ENCODE data around the gene FBXO42.
"Not testable (repeated sequence)": the region's sequence is repeated elsewhere in the genome, so short reads cannot be mapped to it uniquely, and the experiment has no call there.

Gene FBXO42

DNA sequence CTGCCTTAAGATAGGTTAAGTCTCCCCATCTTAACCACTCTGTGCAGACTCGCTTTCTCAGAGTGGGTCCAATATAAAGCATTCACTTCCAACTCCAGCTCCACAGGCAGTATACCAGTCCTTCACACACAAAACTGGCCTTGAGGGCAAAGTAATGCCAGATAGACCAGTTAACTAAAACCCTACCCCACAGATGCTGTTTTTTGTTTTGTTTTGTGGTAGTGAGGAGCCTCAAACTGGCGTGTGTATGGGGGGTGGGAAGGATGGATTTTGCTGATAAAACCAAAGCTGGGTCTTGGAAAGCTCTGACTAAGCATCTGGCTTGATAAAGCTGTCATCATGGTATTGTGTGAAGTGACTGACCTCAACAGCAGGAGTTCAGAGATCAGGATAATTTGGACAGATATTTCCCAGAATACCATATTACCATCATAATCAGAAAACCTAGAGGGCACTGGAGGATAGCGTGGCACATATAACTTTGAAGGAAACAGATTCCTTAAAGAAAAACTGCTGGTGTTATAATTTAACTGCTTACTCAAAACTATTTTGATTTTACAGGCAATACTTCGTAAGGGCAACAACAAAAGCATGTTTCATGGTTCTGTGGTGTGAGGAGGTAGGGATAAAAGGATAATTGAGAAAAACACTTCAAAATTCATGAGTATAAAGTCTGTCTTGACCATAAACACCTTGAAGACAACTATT is 85.7 kb downstream of the FBXO42 start:
- DNase-seq (ENCODE audit: low read depth in 2 of 2): no peak

DNA sequence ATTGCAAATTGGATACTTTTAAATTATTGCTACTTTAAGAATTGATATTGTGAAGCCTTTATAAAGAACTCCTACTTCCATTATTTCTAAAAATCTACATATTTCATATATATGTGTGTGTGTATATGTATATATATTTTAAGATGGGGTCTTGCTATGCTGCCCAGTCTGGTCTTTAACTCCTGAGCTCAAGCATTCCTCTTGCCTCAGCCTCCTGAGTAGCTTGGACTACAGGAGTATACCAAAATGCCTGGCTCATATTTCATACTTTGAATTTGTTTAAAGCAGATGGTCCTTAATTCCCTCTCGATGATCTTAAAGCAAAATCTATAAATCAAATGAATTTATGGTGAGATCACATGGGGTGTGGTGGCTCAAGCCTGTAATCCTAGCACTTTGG is 90.2 kb downstream of the FBXO42 start:
- no peak for DNase-seq (ENCODE audit: low read depth in 2 of 2)

DNA sequence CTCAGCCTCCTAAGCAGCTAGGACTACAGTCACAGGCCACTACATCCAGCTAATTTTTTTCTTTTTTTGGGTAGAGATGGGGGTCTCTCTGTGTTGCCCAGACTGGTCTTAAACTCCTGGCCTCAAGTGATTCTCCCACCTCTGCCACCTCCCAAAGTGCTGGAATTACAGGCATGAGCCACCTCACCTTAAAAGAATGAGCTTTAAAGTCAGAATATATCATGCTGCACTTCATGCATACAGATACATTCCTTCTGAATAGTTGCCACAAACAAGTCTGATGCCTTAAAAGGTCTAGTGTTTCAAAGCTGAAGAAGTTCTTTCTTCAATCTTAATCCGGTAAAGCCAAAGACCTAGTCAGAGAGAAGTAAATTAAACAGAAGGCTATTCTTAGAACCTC is 91.5 kb downstream of the FBXO42 start:
- no peak for DNase-seq (ENCODE audit: low read depth in 2 of 2)

DNA sequence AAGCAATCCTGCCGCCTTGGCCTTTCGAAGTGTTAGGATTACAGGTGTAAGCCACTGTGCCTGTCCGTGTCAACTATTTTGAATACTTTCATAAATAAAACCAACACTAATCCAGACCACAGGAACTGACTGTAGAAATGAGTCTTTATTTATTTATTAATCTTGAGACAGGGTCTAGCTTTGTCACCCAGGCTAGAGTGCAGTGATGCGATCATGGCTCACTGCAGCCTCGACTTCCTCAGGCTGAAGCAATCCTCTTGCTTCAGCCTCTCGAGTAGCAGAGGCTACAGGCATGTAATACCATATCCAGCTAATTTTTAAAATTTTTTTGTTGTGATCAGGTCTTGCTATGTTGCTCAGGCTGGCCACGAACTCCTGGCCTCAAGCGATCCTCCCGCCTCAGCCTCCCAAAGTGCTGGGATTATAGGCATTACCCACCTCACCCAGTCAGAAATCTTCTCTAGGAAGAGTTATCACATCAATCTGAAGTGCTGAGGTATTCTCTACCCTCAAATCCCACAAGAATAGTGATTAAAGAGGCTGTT is 93.6 kb downstream of the FBXO42 start:
- DNase-seq (ENCODE audit: low read depth in 2 of 2): no peak

DNA sequence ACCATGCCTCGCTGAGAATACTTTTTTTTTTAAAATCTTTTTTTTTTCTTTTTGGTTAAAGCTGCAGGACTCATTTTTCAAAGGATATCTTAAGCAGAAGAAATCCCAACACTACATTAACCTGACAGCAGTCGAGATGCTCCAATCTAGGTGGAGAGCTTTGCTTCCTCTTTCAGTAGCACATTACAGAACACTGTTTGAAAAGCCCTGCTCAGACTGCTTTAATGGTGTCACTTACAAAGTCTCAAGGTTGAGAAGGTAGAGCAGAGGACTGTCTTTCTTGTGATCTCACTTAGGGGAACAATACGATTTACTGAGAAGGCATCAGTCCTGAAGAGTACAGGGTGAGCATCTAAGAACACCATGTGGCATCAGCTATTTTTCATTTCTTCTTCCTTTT is 94.3 kb downstream of the FBXO42 start:
- DNase-seq (ENCODE audit: low read depth in 2 of 2): no peak

DNA sequence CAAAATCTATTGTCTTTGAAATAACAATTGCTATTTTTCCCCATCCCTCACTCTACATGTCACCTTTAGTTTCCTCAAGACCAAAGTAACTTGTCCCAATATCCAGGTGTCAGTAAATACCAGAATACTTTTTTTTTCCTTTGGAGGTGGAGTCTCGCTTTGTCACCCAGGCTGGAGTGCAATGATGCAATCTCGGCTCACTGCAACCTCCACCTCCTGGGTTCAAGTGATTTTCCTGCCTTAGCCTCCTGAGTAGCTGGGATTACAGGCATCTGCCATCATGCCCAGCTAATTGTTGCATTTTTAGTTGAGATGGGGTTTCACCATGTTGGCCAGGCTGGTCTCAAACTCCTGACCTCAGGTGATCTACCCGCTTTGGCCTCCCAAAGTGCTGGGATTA is 94.7 kb downstream of the FBXO42 start:
- DNase-seq (ENCODE audit: low read depth in 2 of 2): not testable (repeated sequence)

DNA sequence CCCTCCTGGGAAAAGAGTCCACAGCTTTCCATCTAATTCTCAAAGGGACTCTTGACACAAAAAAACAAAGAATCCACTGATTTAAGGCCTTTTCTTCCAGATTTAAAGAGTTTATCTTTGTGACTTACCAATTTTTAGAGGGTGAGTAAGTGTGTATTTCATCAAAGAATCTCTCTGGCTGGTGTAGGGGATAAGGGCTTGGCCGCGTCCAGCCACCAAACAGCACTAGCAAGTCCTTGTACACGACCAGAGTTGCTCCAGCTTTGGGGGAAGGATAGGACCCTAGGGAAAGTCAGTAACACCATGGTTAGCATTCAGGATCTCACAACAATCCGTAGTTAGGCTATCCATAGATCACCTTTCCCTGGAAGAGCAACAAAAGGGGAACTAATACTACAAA is 95.8 kb downstream of the FBXO42 start:
- no peak for DNase-seq (ENCODE audit: low read depth in 2 of 2)

DNA sequence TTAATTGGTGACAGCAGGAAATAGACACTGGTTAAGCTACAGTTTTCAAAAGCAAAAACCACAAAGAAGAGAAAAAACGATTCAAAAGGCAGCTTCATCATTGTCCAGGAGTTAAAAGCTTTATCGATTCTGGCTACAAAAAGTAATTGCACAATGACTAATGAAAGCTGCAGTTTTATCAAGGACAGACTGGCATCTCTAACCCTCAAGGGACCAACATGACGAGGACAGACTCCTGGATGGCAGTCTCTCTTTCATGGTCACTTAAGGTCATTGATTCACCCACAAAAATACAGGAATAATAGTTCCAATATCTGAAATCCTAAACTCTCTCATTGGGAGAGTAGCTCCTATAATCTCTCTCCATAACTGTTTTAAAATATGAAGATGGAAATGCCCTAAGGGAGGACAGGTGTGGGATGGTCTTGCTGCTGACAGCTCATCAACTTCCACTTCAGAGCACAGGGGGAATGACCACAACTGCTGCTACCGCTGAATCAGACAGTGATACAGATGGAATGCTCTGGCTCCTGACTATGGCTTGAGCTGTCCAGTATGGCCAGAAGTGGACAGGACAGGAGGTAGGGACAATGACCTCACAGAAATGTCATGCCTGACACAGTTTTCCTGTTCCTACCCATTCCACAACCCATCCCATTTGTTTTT is 97.9 kb downstream of the FBXO42 start:
- no peak for DNase-seq (ENCODE audit: low read depth in 2 of 2)

DNA sequence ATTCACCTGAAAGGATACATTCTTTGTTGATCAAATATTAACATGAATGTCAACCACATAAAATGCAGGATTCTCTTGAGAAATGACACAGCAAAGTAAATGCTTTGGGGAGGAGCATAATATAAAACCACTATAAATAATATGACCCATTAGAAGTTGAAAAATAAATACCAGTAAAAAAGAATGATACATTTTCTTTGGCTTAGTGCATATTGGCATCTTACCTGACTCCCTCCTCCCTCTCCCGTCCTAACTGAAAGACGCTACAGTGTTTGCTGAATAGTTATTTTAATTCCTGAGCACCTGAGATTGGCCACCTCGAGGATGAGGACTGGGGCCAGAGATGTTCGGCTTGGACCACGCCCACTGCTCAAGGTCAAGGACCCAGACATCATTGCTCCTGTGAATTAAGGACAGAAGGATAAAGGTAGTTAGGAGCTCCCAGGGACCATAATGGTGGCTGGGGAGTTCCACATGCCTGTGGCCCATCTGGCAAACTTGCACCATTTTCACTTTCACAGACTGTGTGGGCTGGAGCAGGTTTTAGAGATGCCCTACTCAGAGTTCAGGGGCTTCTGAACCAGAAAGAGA is 98.9 kb downstream of the FBXO42 start:
- DNase-seq (ENCODE audit: low read depth in 2 of 2): no peak

DNA sequence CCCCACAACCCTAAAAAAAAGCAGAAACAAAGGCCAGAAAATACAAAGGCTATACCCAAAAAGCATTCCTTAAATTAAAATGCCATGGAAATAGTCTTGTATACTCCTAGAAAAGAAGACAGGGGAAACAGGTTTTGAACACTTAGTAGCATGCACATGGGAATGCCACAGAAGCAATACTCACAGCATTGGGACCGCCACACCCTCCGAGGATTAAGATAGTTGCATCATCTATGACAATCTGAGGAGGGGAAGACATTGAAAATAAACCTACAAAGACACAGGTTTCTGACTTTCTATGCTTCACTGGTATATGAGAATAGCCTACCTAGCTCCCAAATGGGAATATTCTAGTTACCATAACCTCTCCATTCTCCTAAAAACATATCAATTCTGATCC is 99.4 kb downstream of the FBXO42 start:
- DNase-seq (ENCODE audit: low read depth in 2 of 2): no peak

DNA sequence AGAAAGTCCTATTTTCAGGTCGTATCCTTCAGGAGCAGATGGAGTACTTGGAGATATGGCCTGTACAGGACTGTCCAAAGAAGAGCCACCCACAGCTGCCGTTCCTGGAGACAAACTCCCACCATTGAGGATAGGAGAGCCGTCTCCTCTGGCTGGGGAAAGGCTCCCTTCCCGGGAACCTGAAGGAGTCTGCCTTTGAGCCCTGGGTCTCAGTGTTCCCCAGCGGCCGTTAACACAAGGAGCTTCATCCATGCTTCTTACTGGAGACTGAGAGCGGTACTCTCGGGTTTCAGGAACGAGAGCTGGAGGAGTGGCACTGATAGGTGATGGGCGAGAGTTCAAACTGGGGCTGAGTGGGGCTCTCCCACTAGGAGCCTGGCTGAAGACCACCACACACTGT is 100.9 kb downstream of the FBXO42 start:
- DNase-seq (ENCODE audit: low read depth in 2 of 2): no peak

DNA sequence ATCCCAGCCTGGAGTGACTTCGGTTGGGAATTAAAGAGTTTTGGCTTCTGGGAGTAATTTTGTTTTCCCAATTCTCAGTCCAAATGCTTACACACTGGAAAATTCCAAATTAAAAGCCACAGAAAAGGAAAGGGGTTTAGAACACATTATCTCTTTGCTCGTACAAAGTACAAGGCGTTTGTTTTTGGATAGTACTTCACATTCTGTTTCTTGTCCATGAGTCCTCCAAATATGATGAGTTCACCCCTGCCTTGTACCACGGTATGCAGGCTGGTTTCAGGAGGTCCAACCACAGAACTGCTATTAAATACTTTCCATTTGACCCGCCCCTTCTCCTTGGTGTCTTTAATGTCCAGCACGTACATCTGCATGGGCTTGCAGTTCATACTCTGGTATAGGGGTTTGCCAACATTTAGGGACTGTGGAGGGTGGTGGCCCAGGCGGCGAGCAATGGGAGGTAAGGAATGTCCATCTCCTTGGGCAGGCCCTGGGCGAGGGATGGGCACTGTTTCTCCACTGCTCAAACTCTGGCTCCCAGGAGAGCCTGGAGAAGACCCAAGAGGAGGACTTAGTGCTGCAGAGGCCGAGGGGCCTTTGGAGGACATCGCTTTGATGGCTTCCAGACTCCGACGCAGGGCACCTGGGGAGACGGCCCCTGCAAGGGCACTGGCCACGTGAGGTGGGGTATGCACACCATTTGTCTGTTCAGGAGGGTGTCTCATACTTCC is 101.6 kb downstream of the FBXO42 start:
- DNase-seq (ENCODE audit: low read depth in 2 of 2): no peak

DNA sequence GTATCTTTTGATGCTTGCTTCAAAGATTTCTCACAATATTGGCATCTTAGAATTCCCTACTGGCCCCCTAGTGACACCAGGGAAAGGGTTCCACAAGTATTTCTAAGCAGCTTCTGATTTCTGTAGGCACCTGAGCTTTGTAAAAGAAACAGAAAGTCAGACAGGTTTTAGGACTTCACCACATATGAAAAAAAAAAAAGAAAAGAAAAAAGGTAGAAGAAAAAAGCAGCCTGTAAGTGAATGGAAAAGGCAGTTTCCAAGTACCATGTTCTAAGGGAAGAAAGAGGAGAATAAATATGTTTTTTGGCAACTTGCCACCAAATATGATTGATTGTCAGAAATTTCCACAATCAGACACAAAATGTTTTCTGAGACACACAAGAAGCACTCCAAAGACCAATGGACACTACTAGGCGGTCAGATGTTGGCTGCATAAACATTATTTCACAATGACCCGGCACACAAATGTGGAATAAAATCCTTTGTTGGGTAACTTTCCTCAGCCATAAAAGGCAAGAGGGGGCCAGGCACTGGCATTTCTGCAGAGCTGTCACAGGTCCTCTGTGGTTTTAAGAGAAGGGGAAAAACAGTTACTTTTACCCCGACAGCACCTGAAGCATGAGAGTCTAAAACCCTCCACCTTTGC is 102.6 kb downstream of the FBXO42 start:
- DNase-seq (ENCODE audit: low read depth in 2 of 2): no peak

DNA sequence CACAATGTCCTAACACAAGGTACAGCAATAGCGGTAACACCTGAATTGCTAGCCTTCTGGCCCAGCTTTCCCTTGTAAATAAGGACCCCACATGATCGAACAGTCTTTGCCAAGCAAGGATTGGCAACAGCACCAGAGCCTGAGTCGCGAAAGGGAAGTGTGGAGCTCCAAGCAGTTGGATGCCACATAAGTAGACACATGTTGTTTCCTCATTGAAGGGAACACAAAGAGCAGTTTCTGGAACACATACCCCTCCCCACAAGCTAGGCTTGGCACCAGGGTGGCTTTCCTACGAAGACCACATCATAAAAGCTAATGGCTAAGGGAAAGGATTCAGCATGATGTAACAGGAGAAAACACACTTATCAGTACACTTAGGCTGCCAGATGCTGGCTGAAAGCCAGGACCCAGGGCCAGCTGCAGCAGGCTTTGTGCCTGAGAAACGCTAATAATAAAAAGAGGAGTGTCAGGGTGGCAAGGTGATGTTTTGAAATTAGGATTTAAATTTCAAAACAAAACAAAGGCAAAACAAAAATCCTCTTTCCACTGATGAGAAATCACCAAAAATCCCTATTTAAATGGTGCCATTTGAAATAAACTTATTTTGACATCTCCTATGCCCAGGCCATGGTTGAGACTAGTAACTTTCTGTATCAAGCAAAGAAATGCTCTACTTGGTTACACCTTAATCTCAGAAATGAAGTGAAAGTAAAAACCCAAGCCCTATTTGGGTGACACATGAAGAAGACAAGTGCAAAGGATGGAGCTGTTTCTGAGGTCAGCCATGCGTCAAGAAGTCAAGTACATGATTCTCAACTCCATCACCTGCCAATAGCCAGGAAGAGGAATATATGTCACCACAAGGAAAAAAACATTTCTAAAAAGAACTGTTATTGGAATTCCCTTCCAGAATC is 103.4 kb downstream of the FBXO42 start:
- no peak for DNase-seq (ENCODE audit: low read depth in 2 of 2)

DNA sequence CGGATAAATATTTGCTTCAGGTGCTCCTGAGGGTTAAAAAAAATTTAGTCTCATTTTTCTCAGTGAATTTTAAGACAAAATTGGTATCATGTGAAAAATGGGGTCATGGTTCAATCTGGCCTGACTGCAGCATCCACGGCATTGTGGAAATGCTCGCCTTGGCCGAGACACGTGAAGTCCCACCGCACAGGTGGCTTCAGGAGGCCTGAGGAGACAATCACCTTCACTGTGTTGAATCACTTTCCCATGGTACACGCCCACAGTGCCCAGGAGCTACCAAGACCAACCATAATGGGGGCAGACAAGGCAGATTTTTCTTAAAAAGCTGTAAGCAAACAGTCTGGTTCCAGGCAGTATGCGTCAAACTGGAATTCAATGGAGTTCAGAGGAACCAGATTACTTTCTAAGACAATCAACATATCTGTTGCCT is 104.3 kb downstream of the FBXO42 start:
- DNase-seq (ENCODE audit: low read depth in 2 of 2): no peak

DNA sequence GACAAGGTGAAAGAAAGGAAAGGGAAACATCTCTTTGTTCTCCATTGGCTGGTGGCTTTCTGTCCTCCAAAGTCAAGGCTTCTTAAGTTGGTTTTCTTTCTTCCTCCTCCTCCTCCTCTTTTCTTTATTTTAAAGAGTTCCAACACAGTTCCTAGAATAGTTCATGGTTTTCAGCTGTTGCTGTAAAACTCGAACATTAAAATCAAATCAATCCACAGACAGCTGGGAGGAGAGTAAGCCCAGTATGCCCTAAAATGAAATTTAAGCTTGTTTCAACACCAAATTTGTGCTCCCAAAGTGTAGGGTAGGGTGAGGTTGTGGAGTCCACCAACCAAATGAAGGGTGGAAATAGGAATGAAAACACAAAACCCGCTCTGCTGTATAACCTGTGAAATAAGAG is 104.8 kb downstream of the FBXO42 start:
- DNase-seq (ENCODE audit: low read depth in 2 of 2): no peak

DNA sequence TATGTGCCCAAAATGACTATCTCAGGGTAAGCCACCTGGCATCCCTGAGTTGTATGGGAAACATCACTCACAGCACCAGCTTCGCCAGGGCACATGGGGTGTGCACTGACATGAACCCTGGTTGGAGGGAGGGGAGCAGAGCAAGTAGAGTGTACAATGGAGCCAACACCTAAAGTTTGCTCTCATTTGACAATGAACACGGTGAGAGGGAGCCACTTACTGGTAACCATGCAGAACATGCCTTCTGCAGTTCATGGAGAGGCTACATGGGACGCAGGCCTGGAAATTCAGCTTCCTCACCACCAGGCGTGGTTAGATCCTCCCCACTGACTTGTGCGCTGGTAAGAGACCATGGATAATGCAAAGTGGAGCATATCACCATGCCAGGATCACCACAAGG is 105.3 kb downstream of the FBXO42 start:
- no peak for DNase-seq (ENCODE audit: low read depth in 2 of 2)

DNA sequence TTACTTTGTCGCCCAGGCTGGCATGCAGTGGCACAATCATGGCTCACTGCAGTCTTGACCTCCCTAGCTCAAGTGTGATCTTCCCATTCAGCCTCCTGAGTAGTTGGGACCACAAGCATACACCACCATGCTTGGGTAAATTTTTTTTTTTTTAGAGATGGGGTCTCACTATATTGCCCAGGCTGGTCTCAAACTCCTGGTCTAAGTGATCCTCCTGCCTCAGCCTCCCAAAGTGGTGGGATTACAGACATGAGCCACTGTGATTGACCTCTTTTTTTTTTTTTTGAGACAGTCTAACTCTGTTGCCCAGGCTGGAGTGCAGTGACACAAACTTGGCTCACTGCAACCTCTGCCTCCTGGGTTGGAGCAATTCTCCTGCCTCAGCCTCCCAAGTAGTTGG is 106.0 kb downstream of the FBXO42 start:
- not testable (repeated sequence) for DNase-seq (ENCODE audit: low read depth in 2 of 2)

DNA sequence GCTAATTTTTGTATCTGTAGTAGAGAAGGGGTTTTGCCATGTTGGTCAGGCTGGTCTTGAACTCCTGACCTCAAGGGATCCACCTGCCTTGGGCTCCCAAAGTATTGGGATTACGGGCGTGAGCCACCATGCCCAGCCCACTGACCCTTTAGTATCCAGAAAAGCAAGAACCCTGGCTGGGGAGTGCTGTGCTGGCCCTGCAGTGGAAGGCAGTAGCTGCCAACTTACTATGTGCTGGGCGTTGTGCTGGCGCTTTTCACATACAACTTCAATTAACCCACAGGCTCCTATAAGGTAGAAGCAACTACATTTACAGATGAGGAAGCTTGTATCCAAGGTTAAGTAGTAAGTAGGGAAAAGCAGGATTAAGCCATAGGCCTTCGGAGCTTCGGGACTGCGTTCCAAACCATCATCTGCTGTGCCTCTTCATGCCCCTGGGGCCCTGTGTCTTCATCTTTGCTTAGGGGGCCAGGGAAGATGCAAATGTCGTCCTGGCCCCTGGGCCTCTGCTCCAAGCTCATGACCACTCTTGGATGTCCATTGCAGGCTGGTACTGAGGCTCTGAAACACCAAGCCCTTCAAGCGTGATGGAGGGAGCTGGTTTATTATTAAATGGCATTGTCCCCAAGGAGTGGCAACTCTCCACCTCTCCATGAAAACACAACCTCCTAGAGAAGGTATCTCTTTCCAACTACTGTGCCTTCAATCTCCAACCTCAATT is 106.6 kb downstream of the FBXO42 start:
- DNase-seq (ENCODE audit: low read depth in 2 of 2): no peak

DNA sequence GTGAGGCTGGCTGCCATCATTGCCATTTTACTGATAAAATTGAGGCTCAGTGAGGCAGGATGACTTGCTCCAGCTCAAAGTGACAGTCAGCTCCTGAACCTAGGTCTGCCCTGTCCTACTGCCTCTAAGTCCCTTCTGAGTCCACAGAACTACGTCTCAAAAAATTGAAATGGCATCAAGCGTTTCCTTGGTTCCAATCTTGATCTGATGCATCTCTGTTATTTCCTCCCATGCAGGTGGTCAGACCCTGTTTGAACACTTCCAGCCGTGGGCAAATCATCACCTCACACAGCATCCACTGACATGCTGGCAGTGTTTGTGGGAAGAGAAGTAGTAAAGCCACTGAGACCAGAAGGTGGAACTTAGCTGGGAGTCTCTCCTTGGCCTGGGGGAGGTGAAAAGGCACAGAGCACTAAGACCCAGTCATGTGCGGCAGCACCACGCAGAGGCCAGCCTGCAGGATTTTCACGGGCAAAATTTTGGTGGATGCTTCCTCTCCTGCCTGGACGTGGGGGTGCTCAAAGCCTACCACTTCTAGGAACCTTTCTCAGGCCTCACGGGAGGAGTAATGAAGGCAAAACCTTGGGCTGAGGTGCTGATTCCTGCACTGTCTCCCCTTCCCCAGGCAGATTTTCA is 107.5 kb downstream of the FBXO42 start:
- DNase-seq (ENCODE audit: low read depth in 2 of 2): no peak

Data from stimulated activated CD4-positive, alpha-beta T cell treated with anti-CD3 and anti-CD28 coated beads, Interleukin-1b, Interleukin-23, amount 100 ng/mL, for 1 hour (primary cell).